NCI-H2081 treated with DMSO at 0.1 percent for 48 hours (cell line): ENCODE data around the gene THEMIS.
"Not testable (repeated sequence)": the region's sequence is repeated elsewhere in the genome, so short reads cannot be mapped to it uniquely, and the experiment has no call there.

ENCODE experiments used
- DNase-seq: peaks from one replicate; lab custom pipeline; 2025; lab: John Stamatoyannopoulos, UW

Gene THEMIS

DNA sequence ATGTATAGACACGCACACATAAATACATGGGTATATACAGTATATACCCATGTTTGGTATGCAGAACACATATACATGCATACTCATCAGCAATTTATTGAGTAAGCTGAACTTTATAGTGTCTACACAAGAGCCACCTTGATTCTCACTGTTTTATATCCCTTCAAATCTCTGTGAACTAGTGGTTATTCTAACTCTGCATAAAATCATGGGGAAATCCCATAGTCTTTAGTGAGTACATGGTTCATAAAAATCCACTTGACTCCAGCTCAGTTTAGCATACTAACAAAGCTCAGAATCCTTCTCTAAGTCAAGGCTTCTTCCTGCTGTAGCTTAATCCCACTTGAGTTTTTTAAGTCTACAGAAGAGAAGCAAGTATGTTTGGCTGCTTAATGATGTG lies 104.1 kb downstream of the THEMIS start:
- no peak for DNase-seq

DNA sequence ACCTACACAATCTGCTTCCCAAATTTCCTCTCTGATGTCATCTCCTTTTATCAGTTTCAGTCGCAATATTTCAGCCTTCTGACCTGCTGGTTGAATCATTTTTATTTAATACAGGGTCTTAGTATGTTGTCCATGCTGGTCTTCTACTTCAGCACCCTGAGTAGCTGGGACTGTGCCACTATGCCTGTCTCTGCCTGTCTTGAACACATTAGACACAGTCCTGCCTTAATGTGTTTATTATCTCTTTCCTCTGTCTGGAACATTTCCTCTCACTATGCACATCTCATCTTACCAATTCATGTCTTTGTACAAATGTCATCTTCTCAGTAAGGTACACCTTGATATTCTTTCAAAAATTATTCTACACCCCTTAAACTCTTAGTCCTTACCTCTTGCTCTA lies 106.5 kb downstream of the THEMIS start:
- DNase-seq = no peak

DNA sequence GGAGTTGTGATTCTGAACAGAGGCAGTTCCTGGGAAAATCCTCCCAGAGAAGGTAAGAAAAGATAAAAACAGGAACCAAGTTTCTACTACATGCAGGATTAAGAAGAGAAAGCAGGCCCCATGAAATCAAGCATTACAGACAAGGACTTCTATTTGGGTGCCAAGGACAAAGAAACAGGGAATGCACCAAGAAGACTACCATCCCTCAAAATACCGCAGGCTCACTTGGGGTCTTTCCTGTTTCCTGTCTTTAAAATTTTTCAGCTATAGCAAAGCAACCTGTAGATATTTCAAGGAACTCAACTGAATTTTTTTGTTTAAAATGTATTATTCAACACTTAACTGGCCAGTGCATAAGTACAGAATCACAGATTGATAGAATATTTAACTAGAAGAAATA lies 107.5 kb downstream of the THEMIS start:
- no peak for DNase-seq

DNA sequence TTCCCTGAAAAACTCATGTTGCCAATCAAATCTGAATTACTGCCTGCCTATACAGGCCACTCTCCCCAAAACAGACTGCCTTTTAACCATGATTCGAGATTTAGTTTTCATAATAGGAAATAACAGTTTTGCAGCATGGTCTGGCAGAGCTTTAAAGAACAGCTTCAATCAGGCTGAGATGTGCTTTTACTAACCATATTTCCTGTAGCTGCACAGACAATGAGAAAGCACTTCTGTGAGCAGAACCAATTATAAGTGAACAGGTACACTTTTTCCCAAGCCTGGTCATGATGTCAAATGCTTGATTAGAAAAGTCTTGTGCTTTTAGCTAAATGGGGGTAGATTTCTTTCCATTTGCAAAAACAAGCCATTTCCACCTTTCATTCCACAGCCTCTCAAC lies 108.2 kb downstream of the THEMIS start:
- no peak for DNase-seq

DNA sequence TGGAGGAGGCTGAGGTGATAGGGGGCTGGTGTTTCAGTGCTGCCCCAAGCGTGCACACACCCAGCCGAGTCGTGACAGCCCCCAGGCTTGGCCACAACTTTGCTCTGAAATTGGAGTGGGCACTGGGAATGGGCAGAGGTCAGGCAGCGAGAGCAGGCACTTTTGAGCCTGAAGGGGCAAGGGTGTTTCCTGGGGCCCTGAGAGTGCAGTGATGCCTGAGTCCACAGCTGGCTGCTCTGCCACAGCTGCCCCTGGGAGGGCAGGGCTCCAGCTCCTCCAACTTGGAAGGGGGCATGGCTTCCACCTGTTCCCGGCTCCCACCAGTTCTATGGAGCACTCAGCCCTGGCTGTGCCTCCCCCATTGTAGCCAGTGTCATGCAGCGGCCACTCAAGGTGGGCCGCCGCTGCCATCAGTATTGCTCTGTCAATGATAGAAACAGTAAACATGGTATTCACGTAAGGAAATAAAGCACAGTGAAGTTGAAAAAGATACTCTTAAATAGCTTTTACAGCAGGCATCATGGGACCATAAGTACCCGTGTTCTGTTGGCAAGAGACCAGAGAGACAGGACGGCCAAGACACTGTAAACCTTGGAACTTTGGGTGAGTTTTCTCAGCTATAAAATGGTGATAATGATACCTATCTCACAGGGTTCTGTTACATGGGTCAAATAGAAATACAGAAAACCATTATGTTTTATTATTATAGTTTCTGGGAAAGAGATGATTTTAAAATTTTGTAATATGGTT lies 108.9 kb downstream of the THEMIS start:
- no peak for DNase-seq

DNA sequence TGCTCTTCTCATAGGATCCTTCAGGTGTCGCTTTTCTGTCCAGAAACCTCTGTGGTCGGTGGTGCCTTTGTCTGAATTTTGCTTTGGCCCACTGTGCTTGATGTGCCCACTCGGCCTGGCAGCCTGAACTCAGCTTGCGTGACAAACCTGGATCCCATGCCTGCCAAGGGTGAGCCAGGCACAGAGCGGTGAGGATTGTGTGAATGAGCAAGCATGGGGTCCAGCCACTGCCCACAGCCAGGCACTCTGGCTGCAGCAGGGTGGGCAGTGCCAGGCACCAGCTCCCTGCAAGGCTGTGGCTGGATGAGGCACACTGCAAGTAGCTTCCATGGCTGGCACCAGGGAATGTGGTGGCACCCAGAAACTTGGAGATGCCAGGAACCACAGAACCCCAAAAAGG lies 110.3 kb downstream of the THEMIS start:
- no peak for DNase-seq

DNA sequence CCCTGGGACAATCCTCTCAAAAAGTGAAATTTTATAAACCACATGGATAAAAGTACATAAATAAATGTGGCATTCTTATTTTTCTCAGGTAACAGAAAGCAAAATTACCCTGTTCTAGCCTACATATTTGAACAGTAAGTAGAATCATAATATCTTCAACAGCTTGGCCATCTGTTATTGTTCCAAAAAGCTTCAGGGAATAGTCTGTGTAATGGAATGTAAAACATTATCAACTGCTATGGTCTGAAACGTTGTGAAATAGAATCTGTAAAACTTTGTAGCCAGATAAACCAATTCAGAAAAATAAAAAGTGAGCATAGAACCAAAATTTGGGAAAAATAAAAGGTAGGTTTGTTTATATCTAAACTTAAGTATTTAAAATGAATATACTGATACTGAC lies 114.7 kb downstream of the THEMIS start:
- no peak for DNase-seq

DNA sequence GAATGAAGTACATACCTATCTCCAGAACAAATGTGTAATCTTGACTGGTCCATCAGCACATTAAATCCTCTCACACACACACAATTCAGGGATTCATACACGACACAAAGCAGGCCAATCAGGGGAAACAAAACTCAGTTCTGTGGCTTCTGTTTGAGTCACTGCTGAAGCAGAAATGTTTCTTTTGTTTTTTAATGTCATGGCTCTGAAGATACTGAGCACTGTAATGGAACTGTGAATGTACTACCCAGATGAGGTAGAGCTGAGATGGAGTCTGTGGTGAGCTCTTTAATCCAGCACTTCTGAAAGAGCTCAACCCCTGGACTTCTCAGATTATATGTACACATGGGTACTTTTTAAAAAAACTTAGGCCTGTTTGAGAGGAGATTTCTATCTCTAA lies 116.4 kb downstream of the THEMIS start:
- DNase-seq = no peak

DNA sequence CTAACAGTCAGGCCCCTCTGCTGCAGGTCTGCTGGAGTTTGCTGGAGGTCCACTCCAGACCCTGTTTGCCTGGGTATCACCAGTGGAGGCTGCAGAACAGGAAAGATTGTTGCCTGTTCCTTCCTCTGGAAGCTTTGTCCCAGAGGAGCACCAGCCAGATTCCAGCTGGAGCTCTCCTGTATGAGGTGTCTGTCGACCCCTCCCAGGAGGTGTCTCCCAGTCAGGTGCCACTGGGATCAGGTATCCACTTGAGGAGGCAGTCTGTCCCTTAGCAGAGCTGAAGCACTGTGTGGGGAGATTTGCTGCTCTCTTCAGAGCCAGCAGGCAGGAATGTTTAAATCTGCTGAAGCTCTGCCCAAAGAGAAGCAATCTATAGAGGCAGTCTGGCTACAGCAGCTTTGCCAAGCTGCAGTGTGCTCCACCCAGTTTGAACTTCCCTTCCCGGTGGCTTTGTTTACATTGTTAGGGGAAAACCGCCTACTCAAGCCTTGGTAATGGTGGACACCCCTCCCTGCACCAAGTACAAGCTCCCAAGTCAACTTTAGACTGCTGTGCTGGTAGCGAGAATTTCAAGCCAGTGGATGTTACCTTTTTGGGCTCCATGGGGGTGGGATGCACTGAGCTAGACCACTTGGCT lies 119.1 kb downstream of the THEMIS start:
- not testable (repeated sequence) for DNase-seq

DNA sequence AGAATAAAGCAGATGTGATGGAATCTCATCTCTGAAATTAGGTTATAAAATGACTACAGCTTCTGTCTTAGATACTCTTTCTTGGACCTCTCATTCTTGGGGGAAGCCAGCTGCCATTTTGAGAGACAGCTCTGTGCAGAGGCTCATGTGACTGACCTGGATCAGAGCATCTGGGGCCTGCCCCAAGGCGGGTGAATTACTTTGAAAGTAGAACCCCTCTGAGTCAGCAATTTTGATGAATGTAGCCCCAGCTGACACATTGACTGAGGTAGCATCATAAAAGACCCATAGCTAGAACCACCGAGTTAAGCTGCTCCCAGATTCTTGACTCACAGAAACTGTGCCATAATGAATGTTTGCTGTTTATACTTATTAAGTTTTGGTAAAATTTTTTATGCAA lies 124.5 kb downstream of the THEMIS start:
- DNase-seq = no peak

DNA sequence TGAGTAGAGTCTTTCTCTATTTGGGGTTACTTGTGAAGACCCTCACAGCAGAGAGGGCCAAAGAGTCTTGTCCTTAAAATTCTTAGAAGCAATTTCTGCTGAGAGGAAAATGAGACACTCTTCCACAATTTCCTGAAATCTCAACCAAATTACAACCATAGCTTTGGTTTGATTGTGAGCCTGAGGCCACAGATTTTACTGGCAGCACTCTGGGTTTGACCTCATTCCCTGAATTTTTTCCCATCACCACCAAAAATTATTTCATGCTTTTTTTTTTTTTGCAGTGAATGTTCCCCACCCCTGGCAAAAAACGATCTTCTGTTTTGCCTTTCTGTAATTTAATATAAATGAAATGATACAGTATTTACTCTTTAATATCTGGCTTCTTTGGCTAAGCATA lies 125.5 kb downstream of the THEMIS start:
- no peak for DNase-seq

DNA sequence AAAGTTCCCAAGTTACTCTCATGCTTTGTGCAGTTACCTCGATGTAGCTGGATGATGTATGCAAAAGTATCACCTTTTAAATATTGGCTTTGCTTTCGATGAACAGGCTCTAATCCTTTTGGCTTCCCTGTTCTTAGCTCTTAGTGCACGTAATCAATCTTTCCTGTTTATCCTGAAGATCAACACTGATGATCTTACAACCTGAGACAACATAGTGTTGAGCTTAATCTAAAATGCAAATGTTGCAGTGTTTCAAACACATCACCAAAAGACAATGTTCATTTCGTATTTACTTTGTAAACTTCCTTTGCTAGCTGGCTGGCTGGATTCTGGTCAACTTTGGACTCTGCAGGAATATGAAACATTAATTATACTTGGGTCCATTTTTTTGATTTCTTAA lies 132.1 kb downstream of the THEMIS start:
- DNase-seq = no peak

DNA sequence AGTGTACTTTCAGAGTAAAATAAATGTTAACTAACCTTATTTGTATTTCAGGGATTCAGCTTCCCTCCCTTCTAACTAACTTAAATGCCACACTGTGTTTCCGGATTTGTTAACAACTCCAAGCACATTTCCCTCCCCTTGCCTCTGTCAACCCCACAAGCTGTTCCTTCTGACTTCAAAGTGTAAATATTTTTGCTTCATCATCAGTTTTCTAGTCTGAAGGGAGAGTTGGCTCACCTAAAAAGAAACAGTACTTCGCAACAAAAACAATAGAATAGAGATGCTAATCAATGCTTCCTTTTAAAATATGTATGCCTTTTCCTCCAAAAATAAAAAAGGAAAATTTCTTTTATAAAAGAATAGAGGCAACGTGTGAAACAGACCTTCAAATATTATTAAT lies 132.6 kb downstream of the THEMIS start:
- no peak for DNase-seq

DNA sequence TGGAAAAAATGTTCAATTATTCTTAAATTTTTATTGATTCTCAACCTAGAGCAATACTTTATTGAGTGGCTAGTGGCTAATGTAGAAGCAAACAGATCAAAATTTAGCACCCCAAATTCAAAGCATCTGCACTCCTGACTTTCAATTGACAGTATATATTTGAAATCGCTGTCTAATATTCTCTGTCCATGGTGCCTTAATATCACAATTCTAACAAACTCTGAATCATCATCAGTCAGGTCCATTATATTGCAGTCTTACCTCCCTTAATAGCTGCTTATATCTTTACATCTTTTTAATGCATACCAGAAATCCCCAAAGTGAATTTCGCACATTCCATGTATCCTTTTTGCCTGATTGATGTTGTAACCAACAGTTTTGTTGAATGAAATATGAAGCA lies 134.9 kb downstream of the THEMIS start:
- DNase-seq = no peak

DNA sequence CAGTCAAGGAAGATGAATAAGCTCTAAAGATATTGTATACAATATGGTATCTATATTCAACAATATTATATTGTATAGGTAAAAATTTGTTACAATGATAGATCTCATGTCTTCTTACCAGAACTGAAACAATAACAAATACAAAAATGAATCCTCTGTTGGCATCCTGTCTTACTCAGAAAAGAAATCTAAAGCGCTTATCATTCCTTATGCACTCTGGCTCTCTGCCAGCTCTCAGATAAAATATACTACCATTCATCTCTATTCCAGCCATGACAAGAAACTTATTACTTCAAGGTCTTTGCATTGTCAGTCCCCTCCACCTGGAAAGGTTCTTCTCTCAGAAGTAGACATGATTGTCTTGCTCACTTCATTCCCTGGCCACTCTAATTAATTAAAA lies 138.6 kb downstream of the THEMIS start:
- no peak for DNase-seq

DNA sequence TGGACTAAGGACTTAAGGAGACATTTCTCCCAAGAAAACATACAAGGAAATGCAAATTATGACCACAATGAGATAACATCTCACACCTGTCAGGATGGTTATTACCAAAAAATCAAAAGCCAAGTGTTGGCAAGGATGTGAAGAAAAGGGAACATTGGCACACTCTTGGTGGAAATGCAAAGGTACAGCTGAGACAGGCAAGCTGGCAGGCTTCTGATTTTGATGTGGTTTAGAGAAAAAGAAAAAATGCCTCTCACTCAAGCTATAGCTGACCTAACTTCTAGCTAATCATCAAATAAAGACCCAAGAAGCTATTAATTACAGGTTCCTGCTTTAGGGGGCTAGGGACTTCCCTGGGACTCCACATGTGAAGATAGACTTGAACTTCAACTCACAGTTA lies 139.8 kb downstream of the THEMIS start:
- DNase-seq = no peak

DNA sequence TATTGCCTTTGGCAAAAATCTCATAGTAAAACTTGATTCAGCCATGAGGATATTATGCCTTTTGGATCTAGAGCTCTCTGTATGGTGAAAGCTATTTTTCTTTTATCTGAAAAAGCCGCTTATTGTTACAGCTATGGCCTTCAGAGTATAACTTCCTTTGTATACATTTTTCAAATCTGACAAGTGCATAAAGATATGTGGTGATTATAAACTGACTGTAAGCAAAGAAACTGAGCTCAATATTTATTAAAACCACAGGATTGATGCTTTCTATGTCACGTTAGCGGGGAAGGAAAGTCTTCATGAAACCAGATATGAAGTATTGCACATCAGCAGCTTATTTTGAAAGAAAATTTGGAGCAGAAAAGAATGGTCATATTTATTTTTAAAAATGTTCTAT lies 151.8 kb downstream of the THEMIS start:
- DNase-seq = no peak

DNA sequence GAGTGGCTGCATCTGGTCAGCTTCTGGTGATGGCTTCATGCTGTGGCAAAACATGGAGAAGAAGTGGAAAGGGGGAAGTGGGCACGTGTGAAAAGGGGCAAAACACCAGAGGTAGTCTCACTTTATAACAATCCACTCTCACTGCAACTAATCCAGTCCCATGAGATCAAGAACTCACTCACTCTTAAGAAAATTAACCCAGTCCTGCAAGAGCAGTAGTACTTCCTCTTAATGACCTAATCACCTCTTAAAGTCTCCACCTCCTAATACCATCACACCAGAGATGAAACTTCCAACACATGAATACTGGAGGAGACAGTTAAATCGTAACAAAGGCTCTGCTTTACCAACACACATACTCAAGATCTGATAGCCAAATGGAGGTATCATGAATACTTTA lies 152.6 kb downstream of the THEMIS start:
- DNase-seq = no peak

DNA sequence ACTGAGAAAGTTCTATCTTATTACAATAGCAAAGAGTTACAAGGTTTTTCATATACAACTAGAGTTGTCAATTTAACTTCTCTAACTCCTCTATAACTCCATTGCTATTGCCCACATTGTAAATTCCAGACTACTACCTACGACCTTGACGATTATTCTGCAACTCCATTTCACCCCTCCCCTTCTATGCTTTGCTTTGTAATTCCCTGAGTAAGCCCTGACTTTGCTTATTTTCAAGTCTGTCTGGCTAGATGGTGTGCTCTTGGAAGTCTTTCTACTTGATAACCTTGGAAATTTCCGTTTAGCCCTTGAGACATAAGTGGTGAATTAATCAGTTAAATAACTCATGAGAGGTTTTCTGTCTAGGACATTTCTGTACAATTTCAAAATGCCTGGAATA lies 162.4 kb downstream of the THEMIS start:
- no peak for DNase-seq

DNA sequence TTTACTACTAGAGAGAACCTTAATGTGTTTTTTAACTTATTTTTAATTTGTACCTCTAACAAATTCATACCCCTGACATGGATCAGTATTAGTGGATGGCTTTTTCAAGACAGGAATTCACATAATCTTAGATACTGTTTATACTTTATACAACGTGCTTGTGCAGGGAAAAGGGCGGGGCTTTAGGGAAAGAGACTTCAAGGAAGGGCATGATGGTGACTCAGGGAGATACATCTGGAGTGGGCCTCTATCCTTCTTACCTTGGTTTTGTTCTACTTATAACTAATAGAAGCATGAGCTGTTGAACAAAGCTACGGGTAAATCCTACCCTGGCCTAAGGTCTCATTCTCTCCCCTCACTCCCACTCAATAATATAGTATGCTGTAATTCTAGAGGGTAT lies 163.1 kb downstream of the THEMIS start:
- no peak for DNase-seq

DNA sequence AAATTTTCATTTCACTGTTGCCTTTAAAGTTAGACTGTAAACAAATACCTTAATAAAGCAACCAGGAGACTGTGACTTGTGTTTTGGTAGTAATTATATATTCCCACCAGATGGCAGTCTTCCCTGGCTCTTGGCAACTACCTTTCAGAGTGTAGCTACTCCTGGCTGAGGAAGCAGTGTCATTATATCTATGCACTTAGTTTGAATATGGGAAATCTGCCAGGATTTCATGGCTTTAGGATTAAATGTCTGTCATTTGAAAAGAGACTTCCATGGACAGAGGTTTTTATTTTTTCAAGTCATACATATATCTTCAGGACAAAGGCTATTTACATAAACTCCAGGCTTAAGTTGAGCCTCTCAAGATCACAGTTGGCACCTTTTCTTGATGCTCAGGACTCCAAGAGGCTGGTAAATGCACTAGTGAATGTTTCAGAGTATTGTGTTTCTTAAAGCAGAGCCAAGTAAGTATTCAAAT lies 163.8 kb downstream of the THEMIS start:
- peak; percentile 46 for DNase-seq

DNA sequence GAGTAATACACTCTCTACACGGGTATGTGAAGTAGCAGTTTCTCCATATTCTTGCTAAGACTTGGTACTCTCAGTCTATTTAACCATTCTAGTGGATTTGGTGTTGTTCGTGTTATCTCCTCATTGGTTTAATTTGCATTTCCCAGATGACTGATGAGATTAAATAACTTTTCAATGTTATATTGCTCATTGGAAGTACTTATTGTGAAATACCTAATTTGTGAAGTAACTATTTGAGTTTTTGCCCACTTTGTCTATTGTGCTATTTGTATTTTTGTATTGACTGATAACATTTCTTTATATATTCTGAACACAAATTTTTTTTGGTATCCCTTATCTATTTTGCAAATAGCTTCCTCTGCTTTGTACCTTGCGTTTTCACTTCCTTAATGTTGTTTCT lies 167.9 kb downstream of the THEMIS start:
- no peak for DNase-seq

DNA sequence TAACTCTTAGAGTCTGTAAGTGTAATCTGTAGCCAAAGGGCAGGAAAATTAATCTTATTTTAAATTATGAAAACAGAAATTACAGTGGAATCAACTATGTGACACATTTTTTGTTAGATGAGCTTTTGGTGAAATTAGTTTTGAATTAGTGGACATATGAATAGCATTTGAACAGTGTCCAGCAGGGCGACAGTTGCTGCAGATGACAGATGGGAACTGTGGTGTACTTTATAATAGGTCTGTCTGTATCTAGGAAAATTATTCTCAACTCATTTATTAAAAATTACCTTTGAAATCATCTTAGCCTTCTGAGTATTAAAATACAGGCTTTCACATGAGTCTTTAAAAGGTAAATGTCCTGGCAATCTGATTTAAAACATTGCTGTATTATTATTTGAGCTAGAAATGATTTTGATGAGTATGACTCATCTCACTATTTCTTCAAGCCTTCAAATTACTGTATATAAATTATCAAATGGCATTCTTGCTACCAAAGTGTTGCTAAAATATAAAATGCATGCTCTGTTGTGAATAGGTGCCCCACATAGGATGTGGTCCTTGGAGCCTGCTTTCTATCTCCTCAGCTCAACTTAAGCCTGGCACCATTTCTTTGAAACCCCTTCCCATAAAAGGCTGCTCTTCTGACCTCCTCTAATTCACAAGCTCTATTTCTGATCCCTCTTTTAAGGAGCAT lies 173.5 kb downstream of the THEMIS start:
- no peak for DNase-seq
